ENCODE measurements around the gene KSR2. TPM values are rescaled to one million over a fixed set of nuclear protein-coding genes. Genes with fewer than 3 reads are reported as not detected.
"Not testable (repeated sequence)": the region's sequence is repeated elsewhere in the genome, so short reads cannot be mapped to it uniquely, and the experiment has no call there.

Gene KSR2
- total RNA-seq, 2 donors from 2014 or later = 0.07 TPM; not detected in 1

DNA sequence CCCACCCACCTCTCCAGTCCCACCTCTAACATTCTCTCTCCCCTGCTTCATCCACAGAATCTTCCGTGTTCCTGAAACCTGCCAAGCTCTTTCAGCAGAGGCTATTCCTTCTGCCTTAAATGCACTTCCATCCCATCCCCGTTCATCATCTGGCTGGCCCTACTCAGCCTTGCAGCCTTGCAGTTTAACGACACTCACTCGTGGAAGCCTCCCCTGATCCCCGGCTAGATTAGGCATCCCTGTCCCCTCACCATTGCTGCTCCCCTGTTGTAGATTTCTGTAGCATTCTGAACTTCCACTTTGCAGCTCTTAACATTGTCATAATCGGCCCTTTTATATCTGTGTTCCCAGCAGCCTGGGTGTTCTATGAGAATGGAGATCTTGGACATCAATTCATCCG, 326.9 kb downstream of the KSR2 start:
- no peaks in the 10 kb centered on the region for H3K36me3 ChIP-seq
- no peaks in the 10 kb centered on the region for H3K4me1 ChIP-seq (ENCODE audit: control insufficient read depth in 1 of 2, low read depth in 2 of 2)
- TF ChIP-seq, protein P1, sequence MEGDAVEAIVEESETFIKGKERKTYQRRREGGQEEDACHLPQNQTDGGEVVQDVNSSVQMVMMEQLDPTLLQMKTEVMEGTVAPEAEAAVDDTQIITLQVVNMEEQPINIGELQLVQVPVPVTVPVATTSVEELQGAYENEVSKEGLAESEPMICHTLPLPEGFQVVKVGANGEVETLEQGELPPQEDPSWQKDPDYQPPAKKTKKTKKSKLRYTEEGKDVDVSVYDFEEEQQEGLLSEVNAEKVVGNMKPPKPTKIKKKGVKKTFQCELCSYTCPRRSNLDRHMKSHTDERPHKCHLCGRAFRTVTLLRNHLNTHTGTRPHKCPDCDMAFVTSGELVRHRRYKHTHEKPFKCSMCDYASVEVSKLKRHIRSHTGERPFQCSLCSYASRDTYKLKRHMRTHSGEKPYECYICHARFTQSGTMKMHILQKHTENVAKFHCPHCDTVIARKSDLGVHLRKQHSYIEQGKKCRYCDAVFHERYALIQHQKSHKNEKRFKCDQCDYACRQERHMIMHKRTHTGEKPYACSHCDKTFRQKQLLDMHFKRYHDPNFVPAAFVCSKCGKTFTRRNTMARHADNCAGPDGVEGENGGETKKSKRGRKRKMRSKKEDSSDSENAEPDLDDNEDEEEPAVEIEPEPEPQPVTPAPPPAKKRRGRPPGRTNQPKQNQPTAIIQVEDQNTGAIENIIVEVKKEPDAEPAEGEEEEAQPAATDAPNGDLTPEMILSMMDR (IDR thresholded peaks at IDR 0.05) = no peak
- H3K4me3 ChIP-seq = no peak overlapping the region
- ATAC-seq (ENCODE audit: insufficient number of reproducible peaks, low FRiP score, low read depth) (no peak), DNase-seq (ENCODE audit: low spot score) (no peak)
- no peaks in the 10 kb centered on the region for H3K9me3 ChIP-seq
- no peaks in the 10 kb centered on the region for H3K27me3 ChIP-seq (replicated peaks; ENCODE audit: insufficient read depth)
- no peak overlapping the region for H3K27ac ChIP-seq

DNA sequence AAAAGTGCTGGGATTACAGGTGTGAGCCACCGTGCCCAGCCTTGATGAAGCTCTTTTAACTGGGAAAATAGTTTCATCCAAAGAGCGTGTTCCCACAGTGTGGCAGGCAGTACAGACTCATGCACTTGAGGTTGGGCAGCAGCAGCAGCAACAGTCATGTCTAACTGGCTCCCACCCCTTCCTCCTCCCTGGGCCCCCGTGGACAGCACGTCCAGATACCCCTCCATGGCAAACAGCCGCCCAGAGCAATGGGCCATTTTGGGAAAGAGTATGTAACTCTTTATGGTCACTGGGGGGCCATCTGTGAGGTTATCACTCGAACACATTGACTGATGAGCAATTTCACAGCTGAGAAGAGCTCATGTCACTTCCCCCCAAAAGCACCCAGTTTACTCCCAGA, 328.3 kb downstream of the KSR2 start:
- no peak for DNase-seq (ENCODE audit: low spot score)
- TF ChIP-seq, protein P1 (IDR thresholded peaks at IDR 0.05) = no peak
- Histone ChIP-seq H3K36me3 (no peaks in the 10 kb centered on the region), H3K27me3 (replicated peaks; ENCODE audit: insufficient read depth) (no peaks in the 10 kb centered on the region), H3K27ac (no peak overlapping the region), H3K9me3 (no peaks in the 10 kb centered on the region), H3K4me3 (no peak overlapping the region), H3K4me1 (ENCODE audit: control insufficient read depth in 1 of 2, low read depth in 2 of 2) (no peaks in the 10 kb centered on the region)
- ATAC-seq (ENCODE audit: insufficient number of reproducible peaks, low FRiP score, low read depth) = no peak

DNA sequence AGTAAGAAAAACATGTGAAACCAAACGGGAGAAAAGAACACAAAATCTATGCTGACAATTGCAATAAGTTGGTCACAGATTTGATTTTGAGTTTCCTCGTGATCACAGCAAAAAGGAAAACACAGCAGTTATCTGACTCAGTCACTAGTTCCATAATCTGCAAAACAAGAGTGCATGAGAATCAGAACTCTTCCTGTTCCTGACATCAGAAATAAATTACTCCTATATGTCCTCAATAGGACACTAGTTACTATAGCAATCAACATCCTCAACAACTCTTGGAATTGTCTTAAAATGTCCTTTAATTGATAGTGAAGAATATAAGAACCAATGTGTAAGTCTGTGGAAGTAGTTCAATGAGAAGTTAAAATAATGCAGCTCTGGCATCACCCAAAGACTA, 339.3 kb downstream of the KSR2 start:
- ATAC-seq (ENCODE audit: insufficient number of reproducible peaks, low FRiP score, low read depth) (no peak), DNase-seq (ENCODE audit: low spot score) (no peak)
- no peaks in the 10 kb centered on the region for H3K36me3 ChIP-seq
- H3K4me1 ChIP-seq (ENCODE audit: control insufficient read depth in 1 of 2, low read depth in 2 of 2) = no peaks in the 10 kb centered on the region
- H3K27ac ChIP-seq = no peak overlapping the region
- no peaks in the 10 kb centered on the region for H3K27me3 ChIP-seq (replicated peaks; ENCODE audit: insufficient read depth)
- H3K4me3 ChIP-seq = no peak overlapping the region
- no peaks in the 10 kb centered on the region for H3K9me3 ChIP-seq
- TF ChIP-seq, protein P1 (IDR thresholded peaks at IDR 0.05) = no peak

DNA sequence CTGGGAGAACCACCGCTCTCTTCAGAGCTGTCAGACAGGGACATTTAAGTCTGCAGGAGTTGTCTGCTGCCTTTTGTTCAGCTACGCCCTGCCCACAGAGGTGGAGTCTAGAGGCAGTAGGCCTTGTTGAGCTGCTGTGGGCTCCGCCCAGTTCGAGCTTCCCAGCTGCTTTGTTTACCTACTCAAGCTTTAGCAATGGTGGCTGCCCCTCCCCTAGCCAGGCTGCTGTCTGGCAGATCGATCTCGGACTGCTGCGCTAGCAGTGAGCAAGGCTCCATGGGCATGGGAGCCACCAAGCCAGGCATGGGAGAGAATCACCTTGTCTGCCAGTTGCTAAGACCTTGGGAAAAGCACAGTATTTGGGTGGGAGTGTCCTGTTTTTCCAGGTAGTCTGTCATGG, 340.1 kb downstream of the KSR2 start:
- not testable (repeated sequence) for H3K4me1 ChIP-seq (ENCODE audit: control insufficient read depth in 1 of 2, low read depth in 2 of 2); H3K9me3 ChIP-seq; ATAC-seq (ENCODE audit: insufficient number of reproducible peaks, low FRiP score, low read depth); DNase-seq (ENCODE audit: low spot score); H3K36me3 ChIP-seq; H3K27me3 ChIP-seq (replicated peaks; ENCODE audit: insufficient read depth); H3K27ac ChIP-seq; H3K4me3 ChIP-seq

DNA sequence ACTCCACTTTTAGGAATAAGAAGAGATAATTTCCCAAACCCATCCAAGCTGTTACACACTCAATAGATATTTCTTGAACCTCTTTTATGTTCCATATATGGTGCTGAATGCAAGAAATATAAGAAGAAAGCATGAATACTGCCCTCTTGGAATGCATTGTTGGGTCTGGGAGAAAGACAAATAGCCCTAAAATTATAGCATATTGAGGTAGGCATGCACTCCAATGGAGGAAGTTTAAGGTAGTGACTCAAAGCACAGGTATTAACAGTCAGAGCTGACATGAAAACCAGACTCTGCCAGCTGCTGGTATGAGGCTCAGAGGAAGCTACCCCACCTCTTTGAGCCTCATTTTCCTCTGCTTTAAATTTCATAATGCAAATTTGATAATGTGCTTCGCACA, 346.0 kb downstream of the KSR2 start:
- Histone ChIP-seq H3K4me1 (ENCODE audit: control insufficient read depth in 1 of 2, low read depth in 2 of 2) (no peaks in the 10 kb centered on the region), H3K27me3 (replicated peaks; ENCODE audit: insufficient read depth) (no peaks in the 10 kb centered on the region), H3K4me3 (no peak overlapping the region), H3K36me3 (no peaks in the 10 kb centered on the region), H3K27ac (no peak overlapping the region), H3K9me3 (no peaks in the 10 kb centered on the region)
- ATAC-seq (ENCODE audit: insufficient number of reproducible peaks, low FRiP score, low read depth) (no peak), DNase-seq (ENCODE audit: low spot score) (no peak)
- TF ChIP-seq, protein P1 (IDR thresholded peaks at IDR 0.05) = no peak

DNA sequence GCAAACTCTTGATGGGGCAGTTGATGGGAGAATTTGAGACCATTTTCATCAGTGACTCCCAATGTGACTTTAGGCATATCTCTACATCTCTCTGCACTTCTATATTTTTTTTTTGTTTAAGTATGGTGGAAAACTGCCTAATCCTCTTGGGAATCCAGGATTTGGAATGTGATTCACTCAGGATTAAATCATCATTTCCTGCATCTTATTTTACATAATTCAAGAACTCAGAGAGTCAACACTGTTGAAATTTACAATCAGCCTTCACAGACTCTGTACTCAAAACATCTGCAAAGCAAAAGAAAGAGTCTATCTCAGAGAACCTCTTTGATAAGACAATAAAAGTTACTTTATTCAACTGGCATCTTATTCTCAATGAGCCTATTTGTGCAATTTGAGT, 346.7 kb downstream of the KSR2 start:
- H3K27ac ChIP-seq = no peak overlapping the region
- no peak overlapping the region for H3K4me3 ChIP-seq
- no peaks in the 10 kb centered on the region for H3K4me1 ChIP-seq (ENCODE audit: control insufficient read depth in 1 of 2, low read depth in 2 of 2)
- no peak for DNase-seq (ENCODE audit: low spot score)
- H3K36me3 ChIP-seq = no peaks in the 10 kb centered on the region
- H3K27me3 ChIP-seq (replicated peaks; ENCODE audit: insufficient read depth) = no peaks in the 10 kb centered on the region
- TF ChIP-seq, protein P1 (IDR thresholded peaks at IDR 0.05) = no peak
- no peaks in the 10 kb centered on the region for H3K9me3 ChIP-seq
- no peak for ATAC-seq (ENCODE audit: insufficient number of reproducible peaks, low FRiP score, low read depth)
